ENCODE measurements around the gene NTNG2.
A peak's percentile ranks its signal among the peaks of the same experiment; 100 is the strongest.

Gene NTNG2

DNA sequence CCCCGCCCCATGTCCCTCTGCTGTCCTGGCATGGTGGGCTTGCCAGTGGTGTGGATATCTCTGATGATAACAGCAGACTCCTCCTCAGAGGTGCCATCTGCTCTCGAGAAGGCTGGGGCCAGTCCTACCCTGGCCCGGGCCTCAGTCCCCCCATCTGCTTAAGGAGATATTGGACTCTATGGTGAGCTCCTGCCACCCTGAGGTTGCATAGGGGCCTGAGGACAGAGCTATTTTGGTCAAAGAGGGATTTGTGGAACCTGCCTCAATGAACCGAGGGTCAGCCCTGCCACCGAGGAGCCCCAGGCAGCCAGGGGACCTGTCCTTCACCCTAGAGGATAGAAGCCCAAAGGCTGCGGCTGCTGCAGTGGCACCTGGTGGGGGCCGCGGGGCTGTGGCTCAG, 32.6 kb downstream of the NTNG2 start:
- DNase-seq (ENCODE audit: insufficient read length, low spot score) (no peak), FAIRE-seq (no peak)
- TF ChIP-seq CTCF (IDR thresholded peaks at IDR 0.05; ENCODE audit: insufficient read depth, missing control alignments), result no peak

- no peak for TF ChIP-seq CTCF (IDR thresholded peaks at IDR 0.05; ENCODE audit: insufficient read depth, missing control alignments)
- no peak for DNase-seq (ENCODE audit: insufficient read length, low spot score)
- no peak for FAIRE-seq
Observed at GRCh38 chr9:132197315-132197714, 35.5 kb downstream of the NTNG2 start.

DNA sequence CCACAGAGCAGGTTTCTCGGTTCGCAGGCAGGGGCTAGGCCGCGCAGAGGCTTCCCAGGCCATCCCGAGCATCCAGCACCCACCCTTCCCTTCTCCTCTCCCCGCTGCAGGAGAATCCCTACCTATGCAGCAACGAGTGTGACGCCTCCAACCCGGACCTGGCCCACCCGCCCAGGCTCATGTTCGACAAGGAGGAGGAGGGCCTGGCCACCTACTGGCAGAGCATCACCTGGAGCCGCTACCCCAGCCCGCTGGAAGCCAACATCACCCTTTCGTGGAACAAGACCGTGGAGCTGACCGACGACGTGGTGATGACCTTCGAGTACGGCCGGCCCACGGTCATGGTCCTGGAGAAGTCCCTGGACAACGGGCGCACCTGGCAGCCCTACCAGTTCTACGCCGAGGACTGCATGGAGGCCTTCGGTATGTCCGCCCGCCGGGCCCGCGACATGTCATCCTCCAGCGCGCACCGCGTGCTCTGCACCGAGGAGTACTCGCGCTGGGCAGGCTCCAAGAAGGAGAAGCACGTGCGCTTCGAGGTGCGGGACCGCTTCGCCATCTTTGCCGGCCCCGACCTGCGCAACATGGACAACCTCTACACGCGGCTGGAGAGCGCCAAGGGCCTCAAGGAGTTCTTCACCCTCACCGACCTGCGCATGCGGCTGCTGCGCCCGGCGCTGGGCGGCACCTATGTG, 36.1 kb downstream of the NTNG2 start:
- FAIRE-seq (no peak), DNase-seq (ENCODE audit: insufficient read length, low spot score) (no peak)
- TF ChIP-seq CTCF (IDR thresholded peaks at IDR 0.05; ENCODE audit: insufficient read depth, missing control alignments), result no peak

DNA sequence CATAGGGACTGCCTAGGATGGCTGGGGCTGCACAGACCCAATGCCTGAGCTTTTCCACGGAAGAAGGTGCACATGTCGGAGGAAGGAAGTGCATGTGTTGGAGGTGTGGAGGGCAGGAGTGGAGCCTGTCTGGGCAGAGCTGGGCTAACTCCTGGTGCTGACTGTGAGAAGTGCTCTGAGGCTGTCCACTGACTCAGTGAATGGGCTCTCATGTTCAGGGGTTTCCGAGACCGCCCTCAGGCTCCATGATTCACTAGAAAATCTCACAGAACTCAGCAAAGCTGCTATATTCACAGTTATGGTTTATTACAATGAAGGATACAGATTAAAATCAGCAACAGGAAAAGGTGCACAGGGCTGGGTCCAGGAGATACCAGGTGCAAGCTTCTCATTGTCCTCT, 37.2 kb downstream of the NTNG2 start:
- no peak for TF ChIP-seq CTCF (IDR thresholded peaks at IDR 0.05; ENCODE audit: insufficient read depth, missing control alignments)
- DNase-seq (ENCODE audit: insufficient read length, low spot score) (no peak), FAIRE-seq (no peak)

GRCh38 chr9:132200706-132201105, 38.8 kb downstream of the NTNG2 start:
- FAIRE-seq (no peak), DNase-seq (ENCODE audit: insufficient read length, low spot score) (no peak)
- TF ChIP-seq CTCF (IDR thresholded peaks at IDR 0.05; ENCODE audit: insufficient read depth, missing control alignments), result no peak

DNA sequence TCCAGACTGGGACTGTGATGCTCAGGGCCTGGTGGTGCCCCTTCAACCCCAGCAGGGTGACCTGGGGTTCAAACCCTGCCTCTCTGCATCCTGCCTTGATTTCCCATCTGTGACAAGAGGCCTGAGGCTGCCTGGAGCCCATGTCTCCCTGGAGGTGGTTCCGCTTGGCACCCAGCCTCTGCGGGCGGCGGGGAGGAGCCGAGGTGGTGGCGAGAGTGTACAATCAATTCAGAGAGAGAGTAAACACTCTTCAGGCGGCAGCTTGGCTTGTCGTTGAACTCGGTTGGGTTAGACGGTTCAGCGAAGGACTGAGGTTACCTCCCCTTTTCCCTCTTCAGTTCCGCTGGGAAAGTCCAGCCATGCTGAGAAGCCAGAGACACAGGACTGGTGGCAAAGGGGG, 39.3 kb downstream of the NTNG2 start:
- no peak for TF ChIP-seq CTCF (IDR thresholded peaks at IDR 0.05; ENCODE audit: insufficient read depth, missing control alignments)
- no peak for FAIRE-seq
- DNase-seq (ENCODE audit: insufficient read length, low spot score), result no peak

- peak; percentile 27 for TF ChIP-seq CTCF (IDR thresholded peaks at IDR 0.05; ENCODE audit: insufficient read depth, missing control alignments)
- DNase-seq (ENCODE audit: insufficient read length, low spot score), result no peak
- FAIRE-seq, result no peak
Observed at GRCh38 chr9:132201780-132202703, 40.2 kb downstream of the NTNG2 start.
